Measurements from ENCODE around the gene TMEM131. TPM values are rescaled to one million over a fixed set of nuclear protein-coding genes. Genes with fewer than 3 reads are reported as not detected.
"Not testable (repeated sequence)": the region's sequence is repeated elsewhere in the genome, so short reads cannot be mapped to it uniquely, and the experiment has no call there.

Gene TMEM131
- total RNA-seq, 1 donor from 2014 or later = 41.3 TPM

- Mint-ChIP-seq H3K9me3 (peaks cover 4% of the 10 kb centered on the region), H3K4me3 (no peak overlapping the region), H3K36me3 (no peaks in the 10 kb centered on the region), H3K27me3 (peaks cover 8% of the 10 kb centered on the region), H3K4me1 (ENCODE audit: unreplicated experiment) (peaks cover 40% of the 10 kb centered on the region), H3K27ac (no peak overlapping the region)
- no peak for DNase-seq (ENCODE audit: extremely low spot score, unreplicated experiment)
- TF ChIP-seq CTCF (conservative IDR thresholded peaks at IDR 0.05) = no peak
Measured at GRCh38 chr2:97712693-97713295, 283.0 kb downstream of the TMEM131 start.

- H3K9me3 Mint-ChIP-seq; H3K36me3 Mint-ChIP-seq; H3K27me3 Mint-ChIP-seq; H3K27ac Mint-ChIP-seq; H3K4me3 Mint-ChIP-seq; DNase-seq (ENCODE audit: extremely low spot score, unreplicated experiment): not testable (repeated sequence)
- H3K4me1 Mint-ChIP-seq (ENCODE audit: unreplicated experiment) = peaks cover 35% of the 10 kb centered on the region
Measured at GRCh38 chr2:97712175-97712574, 283.6 kb downstream of the TMEM131 start.

GRCh38 chr2:97711394-97711711 is 284.4 kb downstream of the TMEM131 start:
- TF ChIP-seq CTCF (conservative IDR thresholded peaks at IDR 0.05) = no peak

GRCh38 chr2:97708608-97709007 is 287.1 kb downstream of the TMEM131 start:
- H3K9me3 Mint-ChIP-seq = peaks cover 4% of the 10 kb centered on the region
- DNase-seq (ENCODE audit: extremely low spot score, unreplicated experiment) = no peak
- no peak overlapping the region for H3K4me3 Mint-ChIP-seq

More at GRCh38 chr2:97711394-97711711, 284.4 kb downstream of the TMEM131 start:
- Mint-ChIP-seq H3K9me3 (peaks cover 4% of the 10 kb centered on the region), H3K27ac (no peak overlapping the region), H3K4me3 (no peak overlapping the region), H3K27me3 (peaks cover 8% of the 10 kb centered on the region), H3K4me1 (ENCODE audit: unreplicated experiment) (peaks cover 30% of the 10 kb centered on the region), H3K36me3 (no peaks in the 10 kb centered on the region)
- DNase-seq (ENCODE audit: extremely low spot score, unreplicated experiment) = no peak

GRCh38 chr2:97708048-97708380 is 287.7 kb downstream of the TMEM131 start:
- peaks cover 17% of the 10 kb centered on the region for H3K4me1 Mint-ChIP-seq (ENCODE audit: unreplicated experiment)
- peaks cover 4% of the 10 kb centered on the region for H3K9me3 Mint-ChIP-seq
- peaks cover 8% of the 10 kb centered on the region for H3K27me3 Mint-ChIP-seq
- DNase-seq (ENCODE audit: extremely low spot score, unreplicated experiment) = no peak
- H3K27ac Mint-ChIP-seq = no peak overlapping the region
- H3K36me3 Mint-ChIP-seq = no peaks in the 10 kb centered on the region
- H3K4me3 Mint-ChIP-seq = no peak overlapping the region
- TF ChIP-seq CTCF (conservative IDR thresholded peaks at IDR 0.05) = no peak

More at GRCh38 chr2:97708608-97709007, 287.1 kb downstream of the TMEM131 start:
- TF ChIP-seq CTCF (conservative IDR thresholded peaks at IDR 0.05) = no peak
- Mint-ChIP-seq H3K36me3 (no peaks in the 10 kb centered on the region), H3K27me3 (peaks cover 8% of the 10 kb centered on the region), H3K27ac (no peak overlapping the region), H3K4me1 (ENCODE audit: unreplicated experiment) (peaks cover 21% of the 10 kb centered on the region)

- DNase-seq (ENCODE audit: extremely low spot score, unreplicated experiment) = no peak
Measured at GRCh38 chr2:97707362-97708047, 288.2 kb downstream of the TMEM131 start.

More at GRCh38 chr2:97707362-97708047, 288.2 kb downstream of the TMEM131 start:
- no peaks in the 10 kb centered on the region for H3K36me3 Mint-ChIP-seq
- H3K27ac Mint-ChIP-seq = no peak overlapping the region
- peaks cover 22% of the 10 kb centered on the region for H3K4me1 Mint-ChIP-seq (ENCODE audit: unreplicated experiment)
- peaks cover 8% of the 10 kb centered on the region for H3K27me3 Mint-ChIP-seq
- no peak overlapping the region for H3K4me3 Mint-ChIP-seq
- TF ChIP-seq CTCF (conservative IDR thresholded peaks at IDR 0.05) = no peak
- H3K9me3 Mint-ChIP-seq = peaks cover 4% of the 10 kb centered on the region

Measured in type B pancreatic cell (in vitro differentiated cells).